Globus pallidus (tissue), 1 donor: ENCODE measurements around the gene HTR7.
"Not testable (repeated sequence)": the region's sequence is repeated elsewhere in the genome, so short reads cannot be mapped to it uniquely, and the experiment has no call there.

Experiments used
- DNase-seq: peaks from one replicate; pipeline ENCODE4 v3.0.0-alpha.2; 2015; ENCODE audit warnings: low spot score

Gene HTR7

DNA sequence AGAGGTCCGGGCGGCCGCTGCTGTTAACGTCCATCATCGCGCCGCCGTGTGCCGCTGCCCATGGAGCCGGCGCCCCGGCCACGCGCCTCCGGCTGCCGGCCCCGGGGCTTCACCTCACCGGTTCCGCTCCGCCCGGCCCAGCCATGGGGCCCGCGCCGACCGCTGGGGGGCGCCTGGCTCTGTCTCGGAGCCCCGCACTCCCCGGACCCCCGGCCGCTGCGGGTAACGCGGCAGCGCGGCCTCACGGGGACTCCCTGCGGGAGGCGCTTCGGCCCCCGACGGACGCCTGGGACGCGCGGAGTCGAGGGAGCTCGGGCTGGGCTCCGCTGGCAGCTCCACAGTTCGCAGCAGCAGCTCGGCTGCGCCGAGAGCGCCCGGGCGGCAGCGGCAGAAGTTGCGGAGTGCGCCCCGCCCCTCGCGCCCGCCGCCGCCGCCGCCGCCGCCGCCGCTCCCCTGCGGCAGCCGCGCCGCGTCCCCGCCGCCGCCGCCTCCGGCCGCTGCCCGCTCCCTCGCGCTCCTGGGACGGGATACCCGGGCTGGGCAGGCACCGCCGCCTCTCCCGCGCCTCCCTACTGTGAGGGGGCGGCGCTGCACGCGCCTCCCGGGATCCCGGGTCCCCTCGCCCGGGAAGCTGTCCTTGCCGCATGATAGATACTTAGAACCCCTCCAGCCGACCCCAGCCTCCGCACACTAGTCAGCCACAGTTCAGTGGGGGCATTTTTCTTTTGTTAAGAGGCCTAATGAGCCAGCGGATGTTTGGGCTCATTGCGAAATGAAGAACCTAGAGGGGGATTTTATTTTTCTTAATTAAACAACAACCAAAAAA is at the start of gene HTR7:
Gene HTR7 (minus strand): TSS at position 405 of the 826 bp plus-strand sequence. CDS start 368 bp downstream, at position 37.
- DNase-seq, result peak; percentile 24

GRCh38 chr10:90906596-90906995 is 48.8 kb upstream of the HTR7 start:
- no peak for DNase-seq

DNA sequence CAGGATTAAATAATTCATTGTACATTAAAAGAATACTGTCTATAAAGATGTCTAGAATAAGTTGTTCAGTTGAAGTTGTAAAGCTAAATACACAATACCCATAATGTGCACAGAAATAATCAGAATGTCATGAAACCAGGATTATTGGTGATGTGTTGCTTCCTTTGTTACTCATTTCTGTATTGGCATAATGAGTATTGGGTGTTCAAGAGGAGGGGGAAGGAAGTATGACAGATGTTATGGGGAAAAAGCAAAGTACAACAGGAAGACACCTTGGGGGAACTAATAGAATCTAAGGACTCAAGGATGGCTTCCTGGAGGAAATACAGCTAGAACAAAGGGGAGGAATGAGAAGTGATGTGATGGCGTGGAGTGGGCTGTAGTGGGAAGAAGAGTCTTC is 48.1 kb upstream of the HTR7 start:
- DNase-seq, result no peak

- DNase-seq, result not testable (repeated sequence)
These were observed 39.1 kb upstream of the HTR7 start for GRCh38 chr10:90896916-90897315.

DNA sequence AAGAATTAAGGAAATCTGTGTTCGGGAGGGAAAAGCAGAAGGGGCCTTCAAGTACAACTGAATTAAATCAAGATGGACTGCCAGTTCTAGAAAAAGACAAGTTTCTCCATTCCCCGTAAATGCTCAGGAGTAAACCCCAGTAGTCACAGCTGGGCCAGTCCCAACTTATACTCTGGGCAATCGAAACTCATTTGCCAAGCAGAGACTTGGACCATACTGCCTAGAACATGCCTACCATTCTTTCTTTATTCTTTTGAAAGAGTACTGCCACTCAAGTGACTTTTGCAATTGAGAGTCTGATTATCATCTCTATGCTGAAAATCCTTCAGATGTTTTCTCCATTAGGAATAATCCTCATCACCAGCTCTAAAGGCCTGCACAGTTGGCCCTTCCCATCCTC is 35.4 kb upstream of the HTR7 start:
- DNase-seq, result no peak

GRCh38 chr10:90890347-90890746 is 32.5 kb upstream of the HTR7 start:
- no peak for DNase-seq

- no peak for DNase-seq
These were observed 31.8 kb upstream of the HTR7 start for GRCh38 chr10:90889636-90890035.

GRCh38 chr10:90888387-90888786 is 30.5 kb upstream of the HTR7 start:
- DNase-seq, result no peak

- no peak for DNase-seq
These were observed 29.7 kb upstream of the HTR7 start for GRCh38 chr10:90887555-90887954.

DNA sequence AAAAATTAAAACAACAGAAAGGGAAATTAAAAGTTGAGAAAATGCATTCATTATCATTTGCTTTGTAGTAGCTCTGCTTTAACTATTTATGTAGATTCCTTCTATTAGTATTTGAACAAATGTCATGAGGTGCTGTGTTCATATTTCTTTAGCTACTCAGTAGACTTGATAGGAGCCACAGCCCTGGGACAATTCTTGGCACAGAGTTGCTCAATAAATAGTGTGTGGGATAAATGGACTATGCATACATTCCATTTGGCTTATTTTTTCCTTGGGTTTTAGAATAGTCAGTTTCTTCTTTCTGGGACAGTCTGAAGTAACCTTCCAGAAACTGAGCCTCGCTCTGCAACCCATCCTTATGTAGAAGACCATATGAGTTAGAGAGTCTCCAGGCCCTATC is 27.3 kb upstream of the HTR7 start:
- DNase-seq, result no peak

DNA sequence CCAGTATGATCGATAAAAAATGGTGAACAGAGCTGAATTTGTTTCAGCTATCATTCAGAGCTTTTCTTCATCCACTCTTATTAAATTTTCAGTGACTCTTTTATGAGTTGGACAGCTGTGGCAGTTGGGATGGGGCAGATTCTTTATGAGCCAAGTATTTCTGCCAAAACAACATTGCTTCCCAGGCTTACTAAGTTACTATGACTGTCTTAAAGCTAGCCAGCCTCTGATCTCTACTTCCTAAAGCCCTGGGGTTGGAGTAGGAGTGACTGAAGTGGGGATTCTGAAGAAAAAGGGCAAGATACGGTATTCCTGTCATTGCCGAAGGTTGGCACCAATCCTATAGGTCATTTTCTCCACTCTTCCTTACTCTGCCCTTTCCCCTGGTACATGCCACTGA is 26.6 kb upstream of the HTR7 start:
- DNase-seq, result no peak

GRCh38 chr10:90880059-90880719 is 22.4 kb upstream of the HTR7 start:
- not testable (repeated sequence) for DNase-seq

DNA sequence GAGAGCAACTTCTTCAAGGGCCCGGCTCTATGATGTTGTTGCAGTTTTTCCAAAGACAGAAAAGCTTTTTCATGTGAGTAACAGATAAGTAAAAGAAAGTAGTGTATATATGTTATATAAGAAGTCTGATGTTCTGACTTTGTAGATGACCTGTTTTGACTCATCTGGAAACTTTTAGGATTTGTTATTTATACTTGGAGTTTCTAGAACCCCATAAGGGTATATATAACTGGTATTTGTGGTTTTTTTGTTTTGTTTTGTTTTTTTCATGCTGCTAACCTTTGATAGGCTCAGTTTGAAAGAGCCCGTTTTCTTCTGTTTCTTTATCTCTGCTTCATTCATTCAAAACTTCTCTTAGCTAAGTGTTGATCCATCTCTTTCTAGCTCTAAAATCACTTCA is 21.2 kb upstream of the HTR7 start:
- DNase-seq, result no peak

GRCh38 chr10:90872648-90873020 is 14.8 kb upstream of the HTR7 start:
- no peak for DNase-seq

DNA sequence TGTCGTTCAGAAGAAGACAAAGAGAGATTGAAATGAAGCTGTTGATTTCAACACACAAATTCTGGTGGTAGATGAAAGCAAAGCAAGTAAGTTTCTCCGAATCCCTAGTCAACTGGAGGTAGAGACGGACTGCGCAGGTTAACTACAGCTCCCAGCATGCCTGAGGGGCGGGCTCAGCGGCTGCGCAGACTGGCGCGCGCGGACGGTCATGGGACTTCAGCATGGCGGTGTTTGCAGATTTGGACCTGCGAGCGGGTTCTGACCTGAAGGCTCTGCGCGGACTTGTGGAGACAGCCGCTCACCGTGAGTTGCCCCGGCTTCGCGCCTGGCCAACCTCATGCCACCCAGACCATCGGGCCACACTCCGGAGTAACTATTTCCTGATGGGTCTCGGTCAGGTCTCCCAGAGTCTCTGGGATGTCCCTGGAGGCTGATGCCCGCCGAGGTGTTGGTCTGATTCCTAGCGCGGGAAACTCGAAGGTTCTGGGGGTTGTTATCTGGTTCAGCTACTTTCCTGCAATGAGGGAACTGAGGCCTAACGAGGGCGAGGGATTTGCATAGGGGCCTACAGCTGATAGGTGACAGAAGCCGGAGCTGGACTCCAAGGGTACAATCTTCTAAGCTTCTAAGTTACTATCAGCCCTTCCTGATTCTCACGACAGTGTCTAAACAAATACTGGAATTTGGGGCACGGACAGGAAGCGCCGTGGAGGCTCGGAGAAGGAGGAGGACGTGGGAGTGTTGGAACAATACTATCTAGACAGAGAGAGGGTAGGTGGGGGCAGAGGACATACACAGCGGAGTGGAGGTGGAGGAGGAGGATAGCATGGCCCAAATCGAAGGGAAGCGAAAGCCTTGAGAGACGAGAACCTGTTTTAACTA is 14.2 kb upstream of the HTR7 start, which contains the start of gene RPP30:
Gene RPP30 (plus strand): TSS at position 209 of the 882 bp plus-strand sequence. CDS start 13 bp downstream, at position 222.
- peak; percentile 83 for DNase-seq

DNA sequence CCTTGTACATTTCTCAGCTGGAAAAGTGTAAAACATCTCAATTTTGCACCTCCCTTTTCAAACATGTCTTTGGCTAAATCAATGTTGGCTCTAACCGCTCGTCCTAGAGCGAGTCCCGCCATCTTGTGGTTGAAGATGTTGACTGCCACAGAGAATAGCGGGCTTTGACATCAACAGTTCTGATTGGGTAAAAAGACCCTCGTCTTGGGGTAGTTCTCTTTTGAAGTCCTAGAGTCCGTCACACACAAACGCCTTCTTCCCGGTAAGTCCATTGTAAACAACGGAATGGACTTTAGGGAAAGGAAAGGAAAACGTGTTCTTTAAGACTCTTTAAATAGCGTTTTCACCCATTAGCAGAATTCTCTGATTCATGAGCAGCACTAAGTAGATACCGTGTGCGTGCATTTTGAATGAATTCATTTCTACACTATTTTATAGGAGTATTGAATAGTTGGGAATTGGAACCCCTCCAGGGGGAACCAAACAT is 13.5 kb upstream of the HTR7 start:
- peak; percentile 73 for DNase-seq

DNA sequence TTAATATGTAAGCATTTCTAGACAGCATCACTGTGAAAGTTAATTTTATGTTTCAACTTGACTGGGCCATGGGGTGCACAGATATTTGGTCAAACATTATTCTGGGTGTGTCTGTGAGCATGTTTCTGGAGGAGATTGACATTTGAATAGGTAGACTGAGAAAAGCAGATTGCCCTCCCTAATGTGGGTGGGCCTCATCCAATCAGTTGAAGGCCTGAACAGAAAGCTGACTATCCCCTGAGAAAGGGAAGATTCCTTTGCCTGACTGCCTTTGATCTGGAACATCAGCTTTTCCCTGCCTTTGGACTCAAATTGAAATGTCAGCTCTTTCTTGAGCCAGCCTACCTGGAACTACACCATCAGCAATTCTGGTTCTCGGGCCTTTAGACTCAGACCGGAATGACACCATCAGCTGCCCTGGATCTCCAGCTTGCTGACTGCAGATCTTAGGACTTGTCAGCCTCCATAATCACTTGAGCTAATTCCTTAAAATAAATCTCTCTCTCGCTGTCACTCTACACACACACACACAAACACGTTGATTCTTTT is 8.3 kb upstream of the HTR7 start:
- no peak for DNase-seq

DNA sequence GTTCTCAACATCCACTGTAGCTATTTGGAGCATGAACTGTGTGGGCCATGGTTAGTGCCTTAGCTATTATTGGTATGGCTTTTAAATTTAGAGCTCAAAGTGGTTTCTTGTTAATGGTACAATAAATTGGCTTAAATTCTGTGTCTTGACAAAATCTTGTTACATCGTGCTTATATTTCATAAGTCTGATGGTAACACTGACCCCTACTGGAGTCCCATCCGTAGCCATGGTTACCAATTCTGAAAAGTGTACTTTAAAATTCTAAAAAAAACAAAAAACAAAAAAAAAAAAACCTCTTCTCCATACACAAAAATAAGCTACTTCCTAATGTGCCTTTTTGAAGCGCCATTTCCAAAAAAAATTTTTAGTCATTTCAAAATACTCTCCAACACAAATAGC is 7.6 kb upstream of the HTR7 start:
- no peak for DNase-seq

GRCh38 chr10:90862908-90863514 is 5.2 kb upstream of the HTR7 start:
- no peak for DNase-seq

- no peak for DNase-seq
These were observed 3.0 kb upstream of the HTR7 start for GRCh38 chr10:90860790-90861189.

GRCh38 chr10:90859321-90859751 is 1.5 kb upstream of the HTR7 start:
- no peak for DNase-seq
